Measurements from ENCODE around the gene PRPF19.

DNA sequence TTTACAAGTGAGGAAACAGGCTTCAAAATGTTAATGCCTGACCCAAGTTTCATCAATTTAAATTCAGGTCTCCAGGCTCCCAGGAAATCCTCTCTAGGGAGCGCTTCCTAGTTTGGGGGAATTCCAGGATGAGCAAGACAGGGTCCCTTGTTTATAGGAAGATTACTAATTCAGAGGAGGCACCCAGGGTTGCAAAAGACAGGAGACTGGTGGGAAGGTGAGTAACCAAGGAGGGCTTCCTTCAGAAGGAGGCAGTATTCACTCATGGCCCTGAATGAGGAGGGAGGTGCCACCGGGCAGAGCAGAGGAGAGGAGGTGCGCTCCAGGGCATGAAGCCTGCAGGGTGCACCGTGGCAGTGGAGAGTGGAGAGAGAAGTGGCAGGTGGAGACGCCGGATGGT lies 19.5 kb upstream of the PRPF19 start:
- TF ChIP-seq, protein P1, sequence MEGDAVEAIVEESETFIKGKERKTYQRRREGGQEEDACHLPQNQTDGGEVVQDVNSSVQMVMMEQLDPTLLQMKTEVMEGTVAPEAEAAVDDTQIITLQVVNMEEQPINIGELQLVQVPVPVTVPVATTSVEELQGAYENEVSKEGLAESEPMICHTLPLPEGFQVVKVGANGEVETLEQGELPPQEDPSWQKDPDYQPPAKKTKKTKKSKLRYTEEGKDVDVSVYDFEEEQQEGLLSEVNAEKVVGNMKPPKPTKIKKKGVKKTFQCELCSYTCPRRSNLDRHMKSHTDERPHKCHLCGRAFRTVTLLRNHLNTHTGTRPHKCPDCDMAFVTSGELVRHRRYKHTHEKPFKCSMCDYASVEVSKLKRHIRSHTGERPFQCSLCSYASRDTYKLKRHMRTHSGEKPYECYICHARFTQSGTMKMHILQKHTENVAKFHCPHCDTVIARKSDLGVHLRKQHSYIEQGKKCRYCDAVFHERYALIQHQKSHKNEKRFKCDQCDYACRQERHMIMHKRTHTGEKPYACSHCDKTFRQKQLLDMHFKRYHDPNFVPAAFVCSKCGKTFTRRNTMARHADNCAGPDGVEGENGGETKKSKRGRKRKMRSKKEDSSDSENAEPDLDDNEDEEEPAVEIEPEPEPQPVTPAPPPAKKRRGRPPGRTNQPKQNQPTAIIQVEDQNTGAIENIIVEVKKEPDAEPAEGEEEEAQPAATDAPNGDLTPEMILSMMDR (CRISPR knock-in tag; IDR thresholded peaks at IDR 0.05), result no peak
- TF ChIP-seq ZNF138 (CRISPR knock-in tag; IDR thresholded peaks at IDR 0.05; ENCODE audit: low read depth), result no peak
- TF ChIP-seq, protein P2, sequence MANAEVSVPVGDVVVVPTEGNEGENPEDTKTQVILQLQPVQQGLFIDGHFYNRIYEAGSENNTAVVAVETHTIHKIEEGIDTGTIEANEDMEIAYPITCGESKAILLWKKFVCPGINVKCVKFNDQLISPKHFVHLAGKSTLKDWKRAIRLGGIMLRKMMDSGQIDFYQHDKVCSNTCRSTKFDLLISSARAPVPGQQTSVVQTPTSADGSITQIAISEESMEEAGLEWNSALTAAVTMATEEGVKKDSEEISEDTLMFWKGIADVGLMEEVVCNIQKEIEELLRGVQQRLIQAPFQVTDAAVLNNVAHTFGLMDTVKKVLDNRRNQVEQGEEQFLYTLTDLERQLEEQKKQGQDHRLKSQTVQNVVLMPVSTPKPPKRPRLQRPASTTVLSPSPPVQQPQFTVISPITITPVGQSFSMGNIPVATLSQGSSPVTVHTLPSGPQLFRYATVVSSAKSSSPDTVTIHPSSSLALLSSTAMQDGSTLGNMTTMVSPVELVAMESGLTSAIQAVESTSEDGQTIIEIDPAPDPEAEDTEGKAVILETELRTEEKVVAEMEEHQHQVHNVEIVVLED (CRISPR knock-in tag; IDR thresholded peaks at IDR 0.05; ENCODE audit: borderline replicate concordance), result no peak
- TF ChIP-seq NCOA2 (CRISPR knock-in tag; IDR thresholded peaks at IDR 0.05), result no peak
- no peak for TF ChIP-seq NFIC (IDR thresholded peaks at IDR 0.05; ENCODE audit: low read length)
- TF ChIP-seq, protein P3, sequence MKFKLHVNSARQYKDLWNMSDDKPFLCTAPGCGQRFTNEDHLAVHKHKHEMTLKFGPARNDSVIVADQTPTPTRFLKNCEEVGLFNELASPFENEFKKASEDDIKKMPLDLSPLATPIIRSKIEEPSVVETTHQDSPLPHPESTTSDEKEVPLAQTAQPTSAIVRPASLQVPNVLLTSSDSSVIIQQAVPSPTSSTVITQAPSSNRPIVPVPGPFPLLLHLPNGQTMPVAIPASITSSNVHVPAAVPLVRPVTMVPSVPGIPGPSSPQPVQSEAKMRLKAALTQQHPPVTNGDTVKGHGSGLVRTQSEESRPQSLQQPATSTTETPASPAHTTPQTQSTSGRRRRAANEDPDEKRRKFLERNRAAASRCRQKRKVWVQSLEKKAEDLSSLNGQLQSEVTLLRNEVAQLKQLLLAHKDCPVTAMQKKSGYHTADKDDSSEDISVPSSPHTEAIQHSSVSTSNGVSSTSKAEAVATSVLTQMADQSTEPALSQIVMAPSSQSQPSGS (CRISPR knock-in tag; IDR thresholded peaks at IDR 0.05), result no peak

Data from HepG2 (cell line).